ENCODE data around the gene P4HB.

DNA sequence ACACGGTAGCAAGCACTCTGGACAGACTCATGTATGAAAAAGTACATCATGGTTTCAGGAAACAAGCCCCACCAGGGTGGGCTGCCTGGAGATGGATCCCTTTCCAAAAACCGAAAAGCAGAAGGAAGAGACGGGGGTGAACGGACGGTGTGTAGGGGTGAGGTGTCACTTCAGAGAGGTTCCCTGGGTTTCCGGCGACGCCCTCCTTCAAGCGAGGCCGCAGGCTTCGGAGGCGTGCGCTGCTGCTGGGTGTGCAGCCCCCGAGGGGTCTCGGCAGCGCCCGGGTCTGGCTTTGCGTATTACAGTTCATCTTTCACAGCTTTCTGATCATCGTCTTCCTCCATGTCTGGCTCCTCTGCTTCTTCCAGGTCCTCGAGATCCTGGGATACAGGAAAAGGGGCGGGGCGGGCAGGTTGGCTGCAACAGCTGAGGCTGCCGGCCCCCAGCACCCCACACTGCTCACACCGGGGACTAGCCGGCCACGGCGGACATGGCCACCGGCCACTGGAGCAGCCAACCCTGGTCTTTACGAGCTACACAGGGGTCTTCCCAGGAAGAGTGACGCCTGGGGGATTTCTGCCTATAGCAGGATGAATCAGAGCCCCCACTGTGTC, 16.5 kb downstream of the P4HB start:
- TF ChIP-seq CTCF (IDR thresholded peaks at IDR 0.05) (no peak), POLR2A (IDR thresholded peaks at IDR 0.05) (no peak)

All from lower leg skin (tissue), 3 donors.